Chondrocyte (in vitro differentiated cells): ENCODE data around the gene RNF157. TPM values are rescaled to one million over a fixed set of nuclear protein-coding genes. Genes with fewer than 3 reads are reported as not detected.

Source experiments
- DNase-seq: peaks from one replicate; pipeline ENCODE4 v3.0.0; 2021; ENCODE audit warnings: mixed read lengths, low spot score
- H3K27ac Mint-ChIP-seq: one replicate; pipeline ENCODE4 v1.8.0; 2021; ENCODE audit warnings: mild to moderate bottlenecking, moderate library complexity, mixed read lengths; ENCODE audit not compliant: unreplicated experiment
- H3K27me3 Mint-ChIP-seq: 2 replicates; pipeline ENCODE4 v1.8.0; 2021; ENCODE audit warnings: low read depth, mixed read lengths
- H3K36me3 Mint-ChIP-seq: 2 replicates; pipeline ENCODE4 v1.8.0; 2021; ENCODE audit warnings: low read depth, mixed read lengths
- H3K4me1 Mint-ChIP-seq: 2 replicates; pipeline ENCODE4 v1.8.0; 2021; ENCODE audit warnings: low read depth, mild to moderate bottlenecking, mixed read lengths
- H3K4me3 Mint-ChIP-seq: one replicate; pipeline ENCODE4 v1.8.0; 2021; ENCODE audit warnings: mild to moderate bottlenecking, moderate library complexity, mixed read lengths; ENCODE audit not compliant: unreplicated experiment
- H3K9me3 Mint-ChIP-seq: 2 replicates; pipeline ENCODE4 v1.8.0; 2021; ENCODE audit warnings: low read depth, mixed read lengths
- total RNA-seq: library from RNA; stranded (reverse); gene quantifications from 3 replicates; pipeline ENCODE4 v1.2.1, GENCODE V29; 2021
- TF ChIP-seq, protein P1 (sequence below): fragments of 200-600 bp; sonication (generic); IDR thresholded peaks from 2 replicates; pipeline ENCODE4 v1.5.0; 2021; ENCODE audit warnings: antibody characterized with exemption, mild to moderate bottlenecking, moderate library complexity

The RNF157 gene
- total RNA-seq, 1 donor from 2014 or later = 1.5 TPM

DNA sequence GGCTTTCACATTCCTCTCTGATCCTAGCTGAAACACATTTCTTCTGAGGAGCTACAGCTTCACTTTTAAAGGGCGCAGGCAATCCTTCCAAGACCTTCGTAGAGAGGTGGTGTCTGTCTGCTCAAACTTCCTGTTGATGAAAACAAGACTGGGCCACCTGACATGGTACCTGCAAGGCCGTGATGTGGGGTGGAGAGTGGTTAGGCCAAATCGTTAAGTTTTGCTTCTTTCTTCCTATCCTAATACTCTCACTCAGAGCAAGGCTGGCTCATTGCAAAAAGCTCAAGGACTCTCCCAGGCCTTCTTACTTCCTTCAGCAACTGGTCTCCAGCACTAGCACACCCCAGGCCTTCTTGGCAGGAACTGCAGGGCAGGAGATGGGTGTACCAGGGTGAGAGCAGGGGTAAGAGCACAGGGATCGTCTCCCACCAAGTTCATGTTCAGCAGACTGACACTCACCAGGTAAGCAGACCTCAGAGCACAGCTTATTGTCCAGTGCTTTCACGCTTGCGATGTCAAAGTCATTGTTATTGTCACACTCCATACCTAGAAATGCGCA is 88.3 kb downstream of the RNF157 start:
- no peaks in the 10 kb centered on the region for H3K9me3 Mint-ChIP-seq
- TF ChIP-seq, protein P1, sequence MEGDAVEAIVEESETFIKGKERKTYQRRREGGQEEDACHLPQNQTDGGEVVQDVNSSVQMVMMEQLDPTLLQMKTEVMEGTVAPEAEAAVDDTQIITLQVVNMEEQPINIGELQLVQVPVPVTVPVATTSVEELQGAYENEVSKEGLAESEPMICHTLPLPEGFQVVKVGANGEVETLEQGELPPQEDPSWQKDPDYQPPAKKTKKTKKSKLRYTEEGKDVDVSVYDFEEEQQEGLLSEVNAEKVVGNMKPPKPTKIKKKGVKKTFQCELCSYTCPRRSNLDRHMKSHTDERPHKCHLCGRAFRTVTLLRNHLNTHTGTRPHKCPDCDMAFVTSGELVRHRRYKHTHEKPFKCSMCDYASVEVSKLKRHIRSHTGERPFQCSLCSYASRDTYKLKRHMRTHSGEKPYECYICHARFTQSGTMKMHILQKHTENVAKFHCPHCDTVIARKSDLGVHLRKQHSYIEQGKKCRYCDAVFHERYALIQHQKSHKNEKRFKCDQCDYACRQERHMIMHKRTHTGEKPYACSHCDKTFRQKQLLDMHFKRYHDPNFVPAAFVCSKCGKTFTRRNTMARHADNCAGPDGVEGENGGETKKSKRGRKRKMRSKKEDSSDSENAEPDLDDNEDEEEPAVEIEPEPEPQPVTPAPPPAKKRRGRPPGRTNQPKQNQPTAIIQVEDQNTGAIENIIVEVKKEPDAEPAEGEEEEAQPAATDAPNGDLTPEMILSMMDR = no peak
- no peak for DNase-seq
- H3K4me3 Mint-ChIP-seq = no peak overlapping the region
- H3K27ac Mint-ChIP-seq = no peak overlapping the region
- no peaks in the 10 kb centered on the region for H3K4me1 Mint-ChIP-seq
- no peaks in the 10 kb centered on the region for H3K36me3 Mint-ChIP-seq
- H3K27me3 Mint-ChIP-seq = peaks cover 5% of the 10 kb centered on the region

DNA sequence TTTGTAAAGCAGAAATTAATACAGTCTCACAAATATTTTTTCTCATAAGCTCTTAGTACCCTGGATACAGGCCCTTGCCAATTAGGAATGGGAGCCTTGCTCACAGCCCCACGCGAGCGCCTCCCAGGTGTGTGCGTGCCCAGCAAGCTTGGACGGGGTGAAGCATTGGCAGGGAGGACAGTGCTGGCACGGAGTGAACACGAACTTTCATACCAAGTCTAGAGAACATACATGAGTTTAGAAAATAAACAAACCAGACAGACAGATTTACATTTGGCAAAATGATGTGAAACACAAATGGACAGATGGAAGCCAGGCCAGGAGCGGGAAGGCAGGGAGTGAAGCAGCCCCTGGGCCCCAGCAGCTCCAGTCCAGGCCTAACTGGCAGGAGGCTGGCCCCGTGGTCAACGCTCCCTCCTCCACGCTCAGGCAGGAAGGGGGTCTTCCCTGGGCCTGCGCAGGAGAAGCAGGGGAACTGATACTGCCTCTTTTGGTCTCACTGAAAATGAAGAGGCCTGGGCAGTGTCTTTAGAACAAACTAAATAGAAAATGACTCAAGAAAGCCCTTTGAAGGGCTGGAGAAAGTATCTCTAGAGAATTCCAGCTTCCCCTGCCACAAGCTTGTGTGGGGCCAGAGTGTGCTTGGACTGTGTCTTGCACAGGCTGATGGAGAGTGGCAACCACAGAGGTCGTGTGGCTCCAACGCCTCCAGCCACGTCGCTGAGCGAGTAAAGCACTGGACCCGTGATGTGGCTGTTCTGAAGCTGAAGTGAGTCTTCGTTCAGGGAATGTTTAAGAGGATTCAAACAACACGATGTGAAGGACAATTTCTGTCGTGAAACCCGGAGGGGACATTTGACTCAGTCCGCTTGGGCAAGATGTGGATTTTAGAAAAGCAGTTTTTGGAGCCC is 89.3 kb downstream of the RNF157 start:
- Mint-ChIP-seq H3K36me3 (no peaks in the 10 kb centered on the region), H3K4me1 (no peaks in the 10 kb centered on the region), H3K9me3 (no peaks in the 10 kb centered on the region), H3K4me3 (no peak overlapping the region), H3K27ac (no peak overlapping the region), H3K27me3 (no peaks in the 10 kb centered on the region)
- TF ChIP-seq, protein P1 = no peak
- no peak for DNase-seq

DNA sequence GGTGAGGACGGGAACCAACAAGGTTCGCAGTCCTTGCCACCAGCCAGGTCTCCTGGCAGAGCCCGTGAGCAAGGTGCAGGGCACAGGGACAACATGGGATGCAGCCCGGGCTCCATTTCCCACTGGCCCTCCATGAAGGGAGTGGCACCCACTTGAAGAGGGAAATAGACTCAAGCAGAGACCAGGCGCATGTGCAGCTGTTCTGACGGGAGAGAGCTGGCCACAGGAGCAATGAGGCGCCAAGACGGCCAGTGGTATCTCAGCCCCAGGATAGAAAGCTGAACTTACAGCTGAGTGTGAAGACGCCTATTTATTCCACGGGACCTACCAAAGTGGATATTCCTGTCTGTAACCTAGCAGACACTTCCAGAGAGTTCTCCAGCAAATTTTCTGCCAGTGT is 91.1 kb downstream of the RNF157 start:
- TF ChIP-seq, protein P1 = no peak
- H3K27ac Mint-ChIP-seq = no peak overlapping the region
- H3K4me1 Mint-ChIP-seq = peaks cover 4% of the 10 kb centered on the region
- H3K4me3 Mint-ChIP-seq = no peak overlapping the region
- H3K36me3 Mint-ChIP-seq = no peaks in the 10 kb centered on the region
- no peaks in the 10 kb centered on the region for H3K9me3 Mint-ChIP-seq
- no peaks in the 10 kb centered on the region for H3K27me3 Mint-ChIP-seq
- DNase-seq = no peak

DNA sequence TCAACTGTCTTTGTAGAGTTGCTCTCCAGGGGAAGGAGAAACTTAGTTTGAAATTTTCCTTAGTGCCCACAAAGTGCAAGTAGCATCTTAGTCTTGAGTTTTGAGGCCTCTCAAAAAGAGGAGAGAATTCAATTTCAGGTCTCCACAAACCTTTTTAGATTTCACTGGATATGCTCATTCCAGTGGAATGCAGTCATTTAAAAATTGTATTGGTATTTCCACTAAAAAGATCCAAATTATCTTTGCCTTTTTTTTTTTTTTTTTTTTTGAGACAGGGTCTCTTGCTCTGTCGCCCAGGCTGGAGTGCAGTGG is 92.3 kb downstream of the RNF157 start:
- peaks cover 4% of the 10 kb centered on the region for H3K4me1 Mint-ChIP-seq
- H3K27ac Mint-ChIP-seq = no peak overlapping the region
- DNase-seq = no peak
- H3K4me3 Mint-ChIP-seq = no peak overlapping the region
- H3K36me3 Mint-ChIP-seq = no peaks in the 10 kb centered on the region
- no peaks in the 10 kb centered on the region for H3K9me3 Mint-ChIP-seq
- TF ChIP-seq, protein P1 = peak; percentile 3
- no peaks in the 10 kb centered on the region for H3K27me3 Mint-ChIP-seq

DNA sequence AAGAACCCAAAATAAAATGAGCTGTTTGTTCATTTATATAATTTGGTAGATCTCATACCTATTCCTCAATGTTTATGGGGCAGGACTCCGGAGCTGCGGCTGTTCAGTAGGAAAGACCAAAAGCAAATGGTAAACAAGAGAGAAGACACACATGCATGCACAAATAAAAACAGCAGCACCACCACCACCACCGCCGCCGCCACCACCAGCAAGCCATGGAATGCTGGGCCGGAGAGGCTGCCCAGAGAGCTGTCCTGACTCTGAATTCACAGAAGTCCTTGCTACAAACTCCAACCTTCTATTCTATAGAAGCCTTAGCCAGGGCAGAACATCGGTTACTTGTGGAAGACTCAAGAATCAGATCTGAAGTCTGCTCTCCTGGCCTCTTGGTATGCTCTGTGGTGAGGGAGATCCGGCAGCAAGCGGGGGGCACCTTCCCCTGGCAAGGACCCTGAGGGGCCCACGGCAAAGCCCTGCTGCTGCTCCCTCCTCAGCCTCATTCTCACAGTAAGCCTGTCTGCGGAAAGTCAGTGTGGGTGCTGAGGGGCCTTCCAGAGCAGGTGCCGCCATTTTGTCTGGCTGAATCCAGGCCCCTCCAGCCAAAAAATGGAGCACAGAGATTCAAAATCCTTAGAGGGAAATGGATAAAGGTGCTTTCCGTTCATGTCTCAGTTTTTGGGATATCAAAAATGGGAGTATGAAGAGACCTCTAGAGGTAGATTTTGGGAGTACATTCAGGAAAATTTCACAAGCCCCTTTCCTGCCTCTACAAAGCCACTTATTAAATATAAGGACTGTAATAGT is 92.9 kb downstream of the RNF157 start:
- H3K4me3 Mint-ChIP-seq = no peak overlapping the region
- H3K4me1 Mint-ChIP-seq = peaks cover 4% of the 10 kb centered on the region
- H3K36me3 Mint-ChIP-seq = no peaks in the 10 kb centered on the region
- no peaks in the 10 kb centered on the region for H3K27me3 Mint-ChIP-seq
- no peak overlapping the region for H3K27ac Mint-ChIP-seq
- TF ChIP-seq, protein P1 = peak; percentile 82
- no peak for DNase-seq
- no peaks in the 10 kb centered on the region for H3K9me3 Mint-ChIP-seq
